Activated CD8-positive, alpha-beta memory T cell treated with anti-CD3 and anti-CD28 coated beads for 24 hours (primary cell): ENCODE results near the gene ACSBG1.
A peak's percentile ranks its signal among the peaks of the same experiment; 100 is the strongest.
"Not testable (repeated sequence)": the region's sequence is repeated elsewhere in the genome, so short reads cannot be mapped to it uniquely, and the experiment has no call there.

ENCODE experiments used
- DNase-seq: peaks from one replicate; pipeline ENCODE4 v3.0.0-alpha.2; 2020

The ACSBG1 gene

GRCh38 chr15:78247911-78248310 lies 13.5 kb upstream of the ACSBG1 start:
- no peak for DNase-seq

- not testable (repeated sequence) for DNase-seq
Observed at GRCh38 chr15:78245976-78246620, 11.7 kb upstream of the ACSBG1 start.

- DNase-seq, result not testable (repeated sequence)
Observed at GRCh38 chr15:78245392-78245791, 11.0 kb upstream of the ACSBG1 start.

GRCh38 chr15:78244893-78245292 lies 10.5 kb upstream of the ACSBG1 start:
- no peak for DNase-seq

GRCh38 chr15:78244101-78244500 lies 9.7 kb upstream of the ACSBG1 start:
- no peak for DNase-seq

- DNase-seq, result no peak
Observed at GRCh38 chr15:78243491-78243941, 9.2 kb upstream of the ACSBG1 start.

- DNase-seq, result no peak
Observed at GRCh38 chr15:78243058-78243457, 8.7 kb upstream of the ACSBG1 start.

GRCh38 chr15:78242128-78242527 lies 7.8 kb upstream of the ACSBG1 start:
- no peak for DNase-seq

- DNase-seq, result peak; percentile 95
Observed at GRCh38 chr15:78241017-78241416, 6.7 kb upstream of the ACSBG1 start.

- DNase-seq, result no peak
Observed at GRCh38 chr15:78239811-78240210, 5.4 kb upstream of the ACSBG1 start.

- DNase-seq, result no peak
Observed at GRCh38 chr15:78237146-78237545, 2.8 kb upstream of the ACSBG1 start.

GRCh38 chr15:78236491-78236890 lies 2.1 kb upstream of the ACSBG1 start:
- DNase-seq, result no peak

- DNase-seq, result no peak
Observed at GRCh38 chr15:78233496-78233895, 869 bp downstream of the ACSBG1 start.

GRCh38 chr15:78232951-78233350 lies 1.4 kb downstream of the ACSBG1 start:
- no peak for DNase-seq

- no peak for DNase-seq
Observed at GRCh38 chr15:78229431-78230406, 4.6 kb downstream of the ACSBG1 start.

GRCh38 chr15:78228356-78228996 lies 5.9 kb downstream of the ACSBG1 start:
- no peak for DNase-seq

- no peak for DNase-seq
Observed at GRCh38 chr15:78225783-78226541, 8.4 kb downstream of the ACSBG1 start.

- no peak for DNase-seq
Observed at GRCh38 chr15:78224023-78224411, 10.3 kb downstream of the ACSBG1 start.

GRCh38 chr15:78223396-78224022 lies 10.9 kb downstream of the ACSBG1 start:
- DNase-seq, result no peak

- no peak for DNase-seq
Observed at GRCh38 chr15:78222745-78223395, 11.5 kb downstream of the ACSBG1 start.

GRCh38 chr15:78220713-78221112 lies 13.7 kb downstream of the ACSBG1 start:
- no peak for DNase-seq
